HG03066 (cell line): ENCODE results near the gene MID1.
"Not testable (repeated sequence)": the region's sequence is repeated elsewhere in the genome, so short reads cannot be mapped to it uniquely, and the experiment has no call there.

Experiments
- ATAC-seq: cut with Tn5 transposase; IDR thresholded peaks from one replicate; pipeline ENCODE4 v1.9.1; 2021; ENCODE audit warnings: low read depth; ENCODE audit not compliant: unreplicated experiment

MID1 gene

GRCh38 chrX:10617999-10618351 is 2.4 kb downstream of the MID1 start:
- no peak for ATAC-seq

GRCh38 chrX:10617186-10617998 is 3.0 kb downstream of the MID1 start:
- ATAC-seq, result no peak

GRCh38 chrX:10615931-10616774 is 4.2 kb downstream of the MID1 start:
- ATAC-seq, result no peak

DNA sequence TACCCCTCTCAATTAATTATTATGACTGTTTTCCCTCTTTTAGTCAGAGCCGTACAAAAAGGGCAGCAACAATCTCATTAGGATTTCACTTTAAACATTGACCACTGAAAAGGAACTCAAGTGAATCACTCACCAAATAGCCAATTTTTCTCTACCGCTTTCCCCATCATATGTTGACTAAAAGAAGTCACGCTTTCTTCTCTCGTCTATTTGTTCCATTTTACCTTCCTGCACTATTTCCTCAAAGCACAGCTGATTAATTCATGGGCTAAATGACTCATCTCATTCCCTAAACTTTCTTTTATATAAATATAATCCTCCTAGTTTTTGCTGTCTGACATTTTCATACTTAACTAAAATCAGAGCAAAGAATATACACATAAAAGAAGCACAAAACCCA is 8.2 kb downstream of the MID1 start:
- ATAC-seq, result no peak

DNA sequence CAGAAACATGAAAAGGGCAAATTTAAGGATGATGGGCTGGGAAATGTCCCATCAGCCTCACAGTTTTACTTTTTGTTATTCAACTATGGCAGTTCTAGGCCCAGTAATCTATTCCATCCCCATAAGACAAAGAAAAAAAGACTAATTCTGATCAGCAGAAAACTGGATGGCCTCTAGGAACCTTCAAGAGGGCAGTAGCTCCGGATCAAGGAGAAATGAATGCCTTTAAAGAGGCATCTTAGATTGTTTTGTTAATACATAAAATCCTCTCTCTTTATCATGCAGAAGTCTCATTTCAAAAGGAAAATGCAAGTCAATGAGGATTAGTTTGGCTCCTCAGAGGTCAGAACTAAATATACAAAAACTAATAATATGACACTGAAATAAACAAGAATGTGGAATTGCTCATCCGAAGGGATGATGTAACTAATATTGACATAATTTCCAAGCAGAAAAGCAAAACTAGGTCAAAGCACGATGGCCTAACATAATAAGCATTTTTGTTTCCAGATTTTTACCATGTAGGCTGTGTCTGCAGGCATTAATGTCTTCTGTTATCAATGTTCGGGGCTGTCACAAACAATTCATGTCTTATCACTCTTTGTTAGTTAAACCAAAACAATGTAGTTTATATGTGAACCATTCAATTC is 8.8 kb downstream of the MID1 start:
- ATAC-seq, result no peak

- no peak for ATAC-seq
These were observed 12.3 kb downstream of the MID1 start for GRCh38 chrX:10608099-10608498.

DNA sequence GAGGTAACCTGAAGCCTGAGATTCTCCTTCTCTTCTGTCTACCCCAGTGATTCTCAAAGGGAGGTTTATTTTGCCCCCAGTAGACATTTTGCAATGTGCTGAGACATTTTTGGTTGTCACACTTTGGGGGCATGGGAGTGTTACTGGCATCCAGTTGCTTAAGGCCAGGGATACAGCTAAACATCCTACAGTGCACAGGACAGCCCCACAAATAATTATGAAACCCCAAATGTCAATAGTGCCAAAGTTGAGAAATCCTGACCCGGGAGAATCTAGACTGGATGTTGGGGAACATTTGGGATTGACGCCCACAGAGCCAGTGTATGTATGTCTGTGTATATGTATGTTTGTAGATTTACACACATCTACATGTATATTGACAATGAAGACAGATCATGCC is 13.2 kb downstream of the MID1 start:
- no peak for ATAC-seq

- ATAC-seq, result no peak
These were observed 16.8 kb downstream of the MID1 start for GRCh38 chrX:10603612-10604011.

- no peak for ATAC-seq
These were observed 17.7 kb downstream of the MID1 start for GRCh38 chrX:10602646-10603045.

- ATAC-seq, result no peak
These were observed 19.9 kb downstream of the MID1 start for GRCh38 chrX:10600479-10600878.

- no peak for ATAC-seq
These were observed 21.8 kb downstream of the MID1 start for GRCh38 chrX:10598540-10598939.

DNA sequence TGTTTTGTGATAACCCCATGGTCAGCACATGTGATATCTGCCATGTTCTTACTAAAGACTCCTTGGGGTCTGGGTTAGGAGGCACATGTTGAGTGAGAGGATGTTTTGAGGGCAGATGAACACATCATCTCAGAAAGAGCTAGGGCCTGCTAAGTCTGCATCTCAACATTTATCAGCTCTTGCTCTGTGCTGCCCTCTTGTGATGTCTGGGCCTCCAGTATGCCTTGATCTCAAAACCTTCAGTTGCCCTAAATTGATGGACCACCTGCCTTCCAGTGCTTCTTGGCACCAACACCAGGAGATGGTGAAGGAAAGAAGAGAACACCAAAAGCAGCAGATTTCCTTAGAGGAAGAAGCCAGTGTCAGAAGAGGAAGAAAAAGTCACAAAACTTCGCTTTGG is 22.5 kb downstream of the MID1 start:
- ATAC-seq, result no peak

GRCh38 chrX:10591363-10592335 is 28.7 kb downstream of the MID1 start:
- no peak for ATAC-seq

- ATAC-seq, result not testable (repeated sequence)
These were observed 30.6 kb downstream of the MID1 start for GRCh38 chrX:10589787-10590186.

GRCh38 chrX:10589098-10589497 is 31.3 kb downstream of the MID1 start:
- no peak for ATAC-seq

- not testable (repeated sequence) for ATAC-seq
These were observed 35.5 kb downstream of the MID1 start for GRCh38 chrX:10584882-10585281.

- no peak for ATAC-seq
These were observed 37.4 kb downstream of the MID1 start for GRCh38 chrX:10582945-10583344.

DNA sequence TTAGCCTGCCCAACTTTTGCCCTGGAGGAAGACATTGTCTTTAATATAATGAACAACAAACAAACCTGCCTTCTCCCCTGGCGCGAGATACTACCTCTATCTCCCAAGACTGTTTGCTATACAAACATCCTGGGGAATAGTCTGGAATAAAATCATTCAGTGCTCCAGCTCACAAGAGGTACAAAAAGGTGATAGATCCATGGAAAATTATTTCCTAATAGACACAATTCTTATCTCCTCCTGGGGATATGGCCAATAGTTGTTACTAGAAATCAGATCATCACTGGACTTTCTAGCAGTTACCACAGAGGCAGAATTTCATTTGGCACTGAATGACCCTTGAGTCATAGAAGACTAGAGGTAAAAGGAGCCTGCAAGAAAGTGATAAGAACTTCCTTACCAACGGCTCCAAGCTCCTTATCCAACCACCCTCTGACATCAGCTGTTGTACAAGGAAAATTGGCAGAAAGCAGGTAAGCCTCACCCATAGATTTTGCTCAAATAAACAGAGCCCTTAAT is 38.1 kb downstream of the MID1 start:
- ATAC-seq, result no peak

DNA sequence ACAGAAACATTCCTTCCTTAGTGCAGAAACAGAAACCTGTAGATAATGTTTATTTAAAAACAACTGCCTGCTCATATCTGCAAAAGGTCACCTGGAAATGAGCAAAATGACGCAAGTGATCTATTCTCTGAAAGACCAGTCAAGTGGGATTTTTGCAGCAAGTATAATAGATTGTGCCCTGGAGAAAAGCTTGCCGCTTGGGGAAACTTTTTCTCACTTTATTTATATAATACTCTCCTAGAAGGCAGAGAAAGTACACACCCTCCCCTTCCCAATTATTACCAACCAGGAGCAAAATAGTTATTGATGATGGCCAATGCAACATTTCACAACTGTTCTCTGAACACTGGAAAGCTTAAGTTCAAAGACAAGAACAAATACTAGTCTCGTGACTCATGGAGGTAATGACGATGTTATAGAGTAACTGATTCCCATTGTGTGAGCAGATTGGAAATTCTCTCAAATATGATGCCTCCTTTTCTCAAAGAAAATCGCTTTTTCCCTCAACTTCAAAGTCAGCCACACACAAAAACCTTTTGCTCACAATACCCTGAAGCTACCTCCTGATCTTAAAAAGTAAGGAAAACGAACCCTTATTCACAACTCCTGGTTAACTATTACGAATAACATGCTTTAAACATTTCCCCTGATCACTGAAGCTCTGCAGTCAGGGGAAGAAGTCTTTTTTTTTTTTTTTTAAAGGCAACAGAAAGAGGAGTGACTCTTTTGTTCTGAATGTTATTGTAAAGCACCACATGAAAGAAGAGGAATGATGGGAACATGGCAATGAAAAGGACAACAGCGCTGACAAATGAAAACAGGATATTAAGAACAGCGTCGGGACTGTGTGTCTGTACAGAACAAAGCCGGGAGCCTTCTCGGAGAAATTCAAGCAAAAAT is 41.0 kb downstream of the MID1 start:
- ATAC-seq, result no peak
